ENCODE results near the gene EFNA4. TPM values are rescaled to one million over a fixed set of nuclear protein-coding genes. Genes with fewer than 3 reads are reported as not detected.

The EFNA4 gene
- total RNA-seq, 1 experiment from 2014 or later = 7.4 TPM

GRCh38 chr1:155072531-155073289 lies 9.2 kb downstream of the EFNA4 start:
- no peak for DNase-seq (ENCODE audit: unreplicated experiment)
- Mint-ChIP-seq H3K27ac (ENCODE audit: low read depth, unreplicated experiment) (no peak overlapping the region), H3K4me1 (ENCODE audit: insufficient read depth, unreplicated experiment) (peaks cover 10% of the 10 kb centered on the region), H3K27me3 (ENCODE audit: insufficient read depth, unreplicated experiment) (no peaks in the 10 kb centered on the region), H3K36me3 (ENCODE audit: insufficient read depth, unreplicated experiment) (peaks cover 25% of the 10 kb centered on the region), H3K9me3 (ENCODE audit: unreplicated experiment) (no peaks in the 10 kb centered on the region), H3K4me3 (ENCODE audit: unreplicated experiment) (no peak overlapping the region)
- intact Hi-C loops (cut with micrococcal nuclease) = no loop called here
- no TSS peak for BruUV-seq (replicated peaks)
- CTCF ChIA-PET = interaction anchor here (0.5 to 1.2 kb wide), 8 partner anchors 11 to 598 kb away, joined by 3 to 6 read pairs (median 4); no protein-coding TSS in a partner anchor
- TF ChIP-seq, protein P1, sequence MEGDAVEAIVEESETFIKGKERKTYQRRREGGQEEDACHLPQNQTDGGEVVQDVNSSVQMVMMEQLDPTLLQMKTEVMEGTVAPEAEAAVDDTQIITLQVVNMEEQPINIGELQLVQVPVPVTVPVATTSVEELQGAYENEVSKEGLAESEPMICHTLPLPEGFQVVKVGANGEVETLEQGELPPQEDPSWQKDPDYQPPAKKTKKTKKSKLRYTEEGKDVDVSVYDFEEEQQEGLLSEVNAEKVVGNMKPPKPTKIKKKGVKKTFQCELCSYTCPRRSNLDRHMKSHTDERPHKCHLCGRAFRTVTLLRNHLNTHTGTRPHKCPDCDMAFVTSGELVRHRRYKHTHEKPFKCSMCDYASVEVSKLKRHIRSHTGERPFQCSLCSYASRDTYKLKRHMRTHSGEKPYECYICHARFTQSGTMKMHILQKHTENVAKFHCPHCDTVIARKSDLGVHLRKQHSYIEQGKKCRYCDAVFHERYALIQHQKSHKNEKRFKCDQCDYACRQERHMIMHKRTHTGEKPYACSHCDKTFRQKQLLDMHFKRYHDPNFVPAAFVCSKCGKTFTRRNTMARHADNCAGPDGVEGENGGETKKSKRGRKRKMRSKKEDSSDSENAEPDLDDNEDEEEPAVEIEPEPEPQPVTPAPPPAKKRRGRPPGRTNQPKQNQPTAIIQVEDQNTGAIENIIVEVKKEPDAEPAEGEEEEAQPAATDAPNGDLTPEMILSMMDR (IDR thresholded peaks at IDR 0.05; ENCODE audit: unreplicated experiment) = no peak
- POLR2A ChIA-PET = interaction anchor here (0.6 to 0.8 kb wide), 4 partner anchors 13 to 465 kb away, joined by 3 to 6 read pairs (median 3); partner anchors contain the start of gene FLAD1

GRCh38 chr1:155073377-155074242 lies 10.1 kb downstream of the EFNA4 start:
- ChIA-PET POLR2A (interaction anchor here (0.7 to 5.5 kb wide), 3 partner anchors 9 to 466 kb away, joined by 3 to 41 read pairs (median 6); partner anchors contain the start of gene EFNA4), CTCF (interaction anchor here (0.5 to 3.6 kb wide), 7 partner anchors 13 to 599 kb away, joined by 3 to 27 read pairs (median 3); no protein-coding TSS in a partner anchor)
- Mint-ChIP-seq H3K9me3 (ENCODE audit: unreplicated experiment) (no peaks in the 10 kb centered on the region), H3K27me3 (ENCODE audit: insufficient read depth, unreplicated experiment) (no peaks in the 10 kb centered on the region), H3K4me3 (ENCODE audit: unreplicated experiment) (no peak overlapping the region), H3K36me3 (ENCODE audit: insufficient read depth, unreplicated experiment) (peaks cover 18% of the 10 kb centered on the region), H3K4me1 (ENCODE audit: insufficient read depth, unreplicated experiment) (peaks cover 18% of the 10 kb centered on the region), H3K27ac (ENCODE audit: low read depth, unreplicated experiment) (no peak overlapping the region)
- BruUV-seq (replicated peaks) = no TSS peak
- intact Hi-C loops (cut with micrococcal nuclease) = no loop called here
- DNase-seq (ENCODE audit: unreplicated experiment) = no peak
- TF ChIP-seq, protein P1 (IDR thresholded peaks at IDR 0.05; ENCODE audit: unreplicated experiment) = no peak

DNA sequence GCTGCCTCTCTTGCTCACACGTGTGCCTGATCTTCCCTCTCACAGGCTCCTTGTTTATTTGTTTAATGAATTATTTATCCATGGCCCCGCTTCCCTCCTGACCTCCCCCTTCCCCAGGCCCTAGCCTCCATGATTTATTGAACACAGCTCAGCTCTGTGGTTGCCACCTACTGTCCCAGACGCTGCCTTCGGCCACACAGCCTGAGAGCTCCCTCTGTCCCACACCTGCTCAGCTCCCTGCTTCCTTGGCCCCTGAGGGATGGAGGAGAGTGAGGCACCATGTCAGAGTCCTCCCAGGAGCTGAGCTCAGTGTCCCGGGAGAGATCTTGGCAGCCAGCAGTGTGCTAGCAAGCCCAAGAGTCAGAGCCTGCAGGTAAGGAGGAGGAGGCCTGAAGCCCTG lies 12.0 kb downstream of the EFNA4 start:
- Mint-ChIP-seq H3K9me3 (ENCODE audit: unreplicated experiment) (no peaks in the 10 kb centered on the region), H3K27ac (ENCODE audit: low read depth, unreplicated experiment) (no peak overlapping the region), H3K36me3 (ENCODE audit: insufficient read depth, unreplicated experiment) (peaks cover 7% of the 10 kb centered on the region), H3K27me3 (ENCODE audit: insufficient read depth, unreplicated experiment) (peaks cover 16% of the 10 kb centered on the region), H3K4me3 (ENCODE audit: unreplicated experiment) (no peak overlapping the region), H3K4me1 (ENCODE audit: insufficient read depth, unreplicated experiment) (peaks cover 31% of the 10 kb centered on the region)
- no TSS peak for BruUV-seq (replicated peaks)
- DNase-seq (ENCODE audit: unreplicated experiment) = no peak
- CTCF ChIA-PET = interaction anchor here (1.2 to 3.6 kb wide), 7 partner anchors 9 to 120 kb away, joined by 3 to 29 read pairs (median 13); partner anchors contain the start of genes ADAM15 and PBXIP1
- intact Hi-C loops (cut with micrococcal nuclease) = no loop called here
- TF ChIP-seq, protein P1 (IDR thresholded peaks at IDR 0.05; ENCODE audit: unreplicated experiment) = no peak
- POLR2A ChIA-PET = interaction anchor here (0.6 to 5.5 kb wide), 10 partner anchors 9 to 469 kb away, joined by 3 to 41 read pairs (median 5); partner anchors contain the start of genes ADAM15, EFNA4 and SLC50A1
